Cardiac fibroblast (primary cell): ENCODE measurements around the gene FER1L5.

ENCODE experiments used
- DNase-seq, 2 donors: peaks; one replicate each; pipeline versions ENCODE4 v3.0.0 to v3.0.0-alpha.2; 2010; ENCODE audit warnings: low read depth in 2 of 2
- H3K4me3 ChIP-seq, 2 donors: replicated peaks in 1 of 2; 1 replicate in 1 of 2; 2 replicates in 1 of 2; pipeline ENCODE4 v1.5.1; 2011; ENCODE audit warnings: low read depth in 2 of 2, low read length in 2 of 2, mild to moderate bottlenecking in 2 of 2, moderate library complexity in 1 of 2
- CTCF ChIP-seq: IDR thresholded peaks from one replicate; pipeline ENCODE4 v1.5.1; 2011; ENCODE audit warnings: low read depth, mild to moderate bottlenecking, low read length, inconsistent platforms

Gene FER1L5

GRCh38 chr2:96737251-96737650, 94.7 kb downstream of the FER1L5 start:
- no peak for TF ChIP-seq CTCF
- no peak for DNase-seq
- no peak overlapping the region for H3K4me3 ChIP-seq

GRCh38 chr2:96737831-96738230, 95.3 kb downstream of the FER1L5 start:
- DNase-seq = no peak
- H3K4me3 ChIP-seq = no peak overlapping the region
- no peak for TF ChIP-seq CTCF

- no peak for TF ChIP-seq CTCF
- peak overlapping the region; percentile 80 to 95 for H3K4me3 ChIP-seq
- peak in 1 of 2 donors; percentile 16 for DNase-seq
Observed at GRCh38 chr2:96739076-96739632, 96.6 kb downstream of the FER1L5 start.

GRCh38 chr2:96739633-96740428, 97.3 kb downstream of the FER1L5 start, which contains the start of gene LMAN2L:
TSS of gene LMAN2L (minus strand) at chr2:96740064. CDS start at chr2:96740040, 24 bp downstream.
- H3K4me3 ChIP-seq = peak within 1 kb of the TSS; percentile 80 to 95
- TF ChIP-seq CTCF = no peak
- DNase-seq = peak; percentile 97 to 98

- TF ChIP-seq CTCF = no peak
- no peak for DNase-seq
- H3K4me3 ChIP-seq = no peak overlapping the region
Observed at GRCh38 chr2:96747061-96747617, 104.6 kb downstream of the FER1L5 start.

GRCh38 chr2:96751800-96752199, 109.2 kb downstream of the FER1L5 start:
- no peak for DNase-seq
- TF ChIP-seq CTCF = no peak
- H3K4me3 ChIP-seq = no peak overlapping the region
